ENCODE measurements around the gene PPHLN1. TPM values are rescaled to one million over a fixed set of nuclear protein-coding genes. Genes with fewer than 3 reads are reported as not detected.
"Not testable (repeated sequence)": the region's sequence is repeated elsewhere in the genome, so short reads cannot be mapped to it uniquely, and the experiment has no call there.

PPHLN1 gene
- total RNA-seq, 1 donor from 2014 or later, result 86.1 TPM

DNA sequence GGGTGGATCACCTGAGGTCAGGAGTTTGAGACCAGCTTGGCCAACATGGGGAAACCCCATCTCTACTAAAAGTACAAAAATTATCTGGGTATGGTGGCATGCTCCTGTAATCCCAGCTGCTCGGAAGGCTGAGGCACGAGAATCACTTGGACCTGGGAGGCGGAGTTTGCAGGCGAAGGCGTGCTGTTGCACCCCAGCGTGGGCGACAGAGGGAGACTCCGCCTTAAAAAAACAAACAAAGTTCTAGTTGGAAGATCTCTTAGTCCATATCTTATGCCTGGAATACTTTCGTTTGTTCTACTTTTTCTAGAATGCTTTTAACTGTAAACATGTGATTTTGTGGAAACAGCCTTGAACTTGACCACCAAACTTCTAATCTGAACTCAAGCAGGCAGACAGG, 38.7 kb downstream of the PPHLN1 start:
- intact Hi-C loops (cut with micrococcal nuclease), result no loop called here

GRCh38 chr12:42365486-42365885, 39.5 kb downstream of the PPHLN1 start:
- intact Hi-C loops (cut with micrococcal nuclease), result no loop called here

GRCh38 chr12:42370013-42370412, 44.0 kb downstream of the PPHLN1 start:
- intact Hi-C loops (cut with micrococcal nuclease), result loop anchor here (5.0 kb wide), 1 partner anchor 38 kb away; no protein-coding TSS in a partner anchor

GRCh38 chr12:42372154-42372791, 46.3 kb downstream of the PPHLN1 start:
- intact Hi-C loops (cut with micrococcal nuclease), result loop anchor here (1.0 to 5.0 kb wide), 2 partner anchors 40 to 228 kb away; partner anchors contain the start of gene GXYLT1

GRCh38 chr12:42373669-42374068, 47.7 kb downstream of the PPHLN1 start:
- intact Hi-C loops (cut with micrococcal nuclease), result loop anchor here (5.0 kb wide), 1 partner anchor 41 kb away; no protein-coding TSS in a partner anchor

DNA sequence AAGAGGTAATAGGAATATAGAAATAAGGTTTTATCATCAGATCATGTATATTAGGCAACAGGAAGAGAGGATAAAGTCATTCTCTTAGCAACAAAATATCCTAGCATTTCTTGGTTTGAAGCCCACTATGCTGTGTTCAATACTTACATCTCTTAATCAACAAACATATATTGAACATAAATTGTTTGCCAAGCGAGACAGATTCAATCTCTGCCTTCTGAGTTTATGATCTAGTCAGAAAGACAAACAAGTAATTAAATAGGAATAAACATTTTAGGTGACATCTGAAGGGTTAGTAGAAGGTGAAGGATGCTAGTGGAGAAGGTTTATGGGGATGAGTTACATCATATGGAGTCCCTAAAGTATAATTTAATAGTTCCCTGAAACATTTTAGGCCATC, 54.8 kb downstream of the PPHLN1 start:
- intact Hi-C loops (cut with micrococcal nuclease), result no loop called here

GRCh38 chr12:42382013-42382696, 56.2 kb downstream of the PPHLN1 start:
- intact Hi-C loops (cut with micrococcal nuclease), result no loop called here

- intact Hi-C loops (cut with micrococcal nuclease), result no loop called here
Observed at GRCh38 chr12:42385326-42385841, 59.4 kb downstream of the PPHLN1 start.

GRCh38 chr12:42386308-42386707, 60.3 kb downstream of the PPHLN1 start:
- intact Hi-C loops (cut with micrococcal nuclease), result no loop called here

DNA sequence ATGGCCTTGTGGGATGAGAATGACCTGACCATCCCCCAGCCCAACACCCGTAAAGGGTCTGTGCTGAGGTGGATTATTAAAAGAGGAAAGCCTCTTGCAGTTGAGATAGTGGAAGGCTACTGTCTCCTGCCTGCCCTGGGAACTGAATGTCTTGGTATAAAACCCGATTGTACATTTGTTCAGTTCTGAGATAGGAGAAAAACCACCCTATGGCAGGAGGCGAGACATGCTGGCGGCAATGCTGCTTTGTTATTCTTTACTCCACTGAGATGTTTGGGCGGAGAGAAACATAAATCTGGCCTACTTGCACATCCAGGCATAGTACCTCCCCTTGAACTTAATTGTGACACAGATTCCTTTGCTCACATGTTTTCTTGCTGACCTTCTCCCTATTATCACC, 62.1 kb downstream of the PPHLN1 start:
- intact Hi-C loops (cut with micrococcal nuclease), result not testable (repeated sequence)

DNA sequence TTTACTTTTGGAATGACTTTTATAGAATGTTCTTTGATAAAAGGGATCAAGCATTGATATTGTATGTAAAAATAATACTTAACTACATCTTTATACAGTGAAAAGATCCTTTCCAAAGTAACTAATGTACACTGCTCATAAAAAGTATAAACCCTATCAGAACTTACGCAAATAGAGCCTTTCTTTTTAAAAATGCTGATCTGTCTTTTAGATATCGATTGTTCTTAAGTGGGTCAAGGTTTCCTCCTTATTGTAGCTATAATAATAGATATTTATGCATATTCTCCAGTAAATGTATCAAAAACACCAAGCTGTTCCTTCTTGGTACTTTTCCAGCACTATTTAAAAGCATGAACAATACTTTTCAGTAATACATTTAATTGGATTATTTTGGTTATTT, 68.5 kb downstream of the PPHLN1 start:
- intact Hi-C loops (cut with micrococcal nuclease), result no loop called here

GRCh38 chr12:42396473-42397259, 70.7 kb downstream of the PPHLN1 start:
- intact Hi-C loops (cut with micrococcal nuclease), result no loop called here

DNA sequence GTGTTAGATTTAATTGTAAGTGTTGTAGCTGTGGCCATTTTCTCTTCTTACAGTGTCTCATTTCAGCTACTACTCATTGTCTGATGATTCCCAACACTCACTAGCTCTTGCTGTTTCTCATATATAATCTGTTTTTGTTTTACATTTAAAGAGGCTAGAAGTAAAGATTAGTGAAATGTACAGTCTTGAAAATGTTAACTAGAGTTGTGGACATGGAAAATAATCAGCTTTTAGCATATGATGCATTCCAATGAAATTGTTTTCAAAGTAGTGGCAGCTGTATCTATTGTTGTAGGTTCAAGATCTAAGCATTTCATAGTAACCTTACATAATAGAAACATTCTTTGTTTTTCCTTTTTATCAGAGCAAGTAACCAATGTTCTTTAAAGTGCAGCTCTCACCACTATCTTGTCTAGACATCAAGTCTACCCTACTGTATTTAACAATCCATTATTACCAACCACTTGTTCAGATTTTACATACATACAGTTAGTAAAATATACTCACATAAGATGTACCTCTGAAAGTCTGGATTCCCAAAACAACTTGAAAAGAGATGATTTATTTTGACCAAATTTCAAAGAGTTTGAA, 76.9 kb downstream of the PPHLN1 start:
- intact Hi-C loops (cut with micrococcal nuclease), result no loop called here

DNA sequence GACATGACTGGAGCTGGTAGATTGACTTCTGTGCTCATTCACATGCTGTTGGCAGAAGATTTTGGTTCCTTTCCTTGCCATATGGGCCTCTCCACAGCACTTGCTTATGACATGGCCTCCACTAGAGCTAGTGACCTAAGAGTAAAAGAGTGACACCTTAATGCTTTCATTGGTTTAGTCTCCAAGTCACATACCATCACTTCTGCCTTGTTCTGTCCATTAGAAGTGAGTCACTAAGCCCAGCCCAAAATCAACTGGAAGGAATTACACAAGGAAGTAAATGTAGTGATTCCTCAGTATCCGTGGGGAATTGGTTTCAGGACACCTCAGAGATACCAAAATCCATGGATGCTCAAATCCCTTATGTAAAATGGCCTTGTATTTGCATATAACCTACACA, 81.3 kb downstream of the PPHLN1 start:
- intact Hi-C loops (cut with micrococcal nuclease), result no loop called here

DNA sequence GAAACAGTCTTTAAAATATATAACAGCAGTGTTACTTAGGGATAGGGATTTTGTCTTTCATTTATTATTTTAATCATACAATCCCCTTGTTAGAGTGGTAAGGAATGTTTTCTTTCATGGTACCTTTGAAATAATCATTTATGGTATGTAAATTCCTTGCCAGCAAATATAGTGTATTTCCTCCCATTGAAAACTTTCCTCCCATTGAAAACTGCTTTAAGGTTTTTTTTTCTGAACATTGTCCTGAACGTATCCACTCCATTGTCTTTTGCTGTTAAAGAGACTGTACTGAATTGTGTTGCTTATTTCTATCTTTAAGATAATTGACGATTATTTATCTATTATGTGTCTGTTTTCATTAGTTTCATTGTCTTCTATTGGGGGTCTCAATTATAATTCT, 83.5 kb downstream of the PPHLN1 start:
- intact Hi-C loops (cut with micrococcal nuclease), result no loop called here

DNA sequence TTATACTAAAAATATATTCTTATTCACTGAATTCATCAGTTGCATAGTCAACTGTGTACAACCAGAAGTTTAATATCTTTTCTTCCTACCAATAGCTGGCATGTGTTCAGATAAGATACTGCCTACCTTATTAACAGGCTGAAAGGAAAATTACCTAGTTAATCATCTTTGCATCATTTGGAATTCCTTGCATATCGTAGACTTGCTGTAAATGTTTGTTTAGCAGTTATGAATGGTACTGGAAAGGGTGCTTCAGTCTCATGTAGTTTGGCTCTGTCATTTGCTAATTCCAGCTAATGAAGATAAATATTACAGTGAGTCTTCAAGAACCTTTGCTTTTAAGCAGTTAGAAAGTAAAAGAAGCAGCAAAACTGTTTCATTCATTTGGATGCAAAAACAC, 84.4 kb downstream of the PPHLN1 start:
- intact Hi-C loops (cut with micrococcal nuclease), result no loop called here

DNA sequence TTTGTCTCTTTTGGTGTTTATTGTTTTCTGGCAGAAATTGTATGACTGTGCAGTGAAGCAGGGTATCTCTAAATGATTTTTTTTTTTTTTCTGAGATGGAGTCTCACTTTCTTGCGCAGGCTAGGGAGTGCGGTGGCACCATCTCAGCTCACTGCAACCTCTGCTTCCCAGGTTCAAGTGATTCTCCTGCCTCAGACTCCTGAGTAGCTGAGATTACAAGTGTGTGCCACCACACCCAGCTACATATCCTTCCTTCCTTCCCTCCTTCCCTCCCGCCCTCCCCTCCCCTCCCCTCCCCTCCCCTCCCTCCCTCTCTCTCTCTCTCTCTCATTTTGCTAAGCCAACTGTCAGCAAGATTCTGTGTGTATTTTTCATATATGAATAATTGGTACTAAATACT, 94.4 kb downstream of the PPHLN1 start:
- intact Hi-C loops (cut with micrococcal nuclease), result no loop called here

DNA sequence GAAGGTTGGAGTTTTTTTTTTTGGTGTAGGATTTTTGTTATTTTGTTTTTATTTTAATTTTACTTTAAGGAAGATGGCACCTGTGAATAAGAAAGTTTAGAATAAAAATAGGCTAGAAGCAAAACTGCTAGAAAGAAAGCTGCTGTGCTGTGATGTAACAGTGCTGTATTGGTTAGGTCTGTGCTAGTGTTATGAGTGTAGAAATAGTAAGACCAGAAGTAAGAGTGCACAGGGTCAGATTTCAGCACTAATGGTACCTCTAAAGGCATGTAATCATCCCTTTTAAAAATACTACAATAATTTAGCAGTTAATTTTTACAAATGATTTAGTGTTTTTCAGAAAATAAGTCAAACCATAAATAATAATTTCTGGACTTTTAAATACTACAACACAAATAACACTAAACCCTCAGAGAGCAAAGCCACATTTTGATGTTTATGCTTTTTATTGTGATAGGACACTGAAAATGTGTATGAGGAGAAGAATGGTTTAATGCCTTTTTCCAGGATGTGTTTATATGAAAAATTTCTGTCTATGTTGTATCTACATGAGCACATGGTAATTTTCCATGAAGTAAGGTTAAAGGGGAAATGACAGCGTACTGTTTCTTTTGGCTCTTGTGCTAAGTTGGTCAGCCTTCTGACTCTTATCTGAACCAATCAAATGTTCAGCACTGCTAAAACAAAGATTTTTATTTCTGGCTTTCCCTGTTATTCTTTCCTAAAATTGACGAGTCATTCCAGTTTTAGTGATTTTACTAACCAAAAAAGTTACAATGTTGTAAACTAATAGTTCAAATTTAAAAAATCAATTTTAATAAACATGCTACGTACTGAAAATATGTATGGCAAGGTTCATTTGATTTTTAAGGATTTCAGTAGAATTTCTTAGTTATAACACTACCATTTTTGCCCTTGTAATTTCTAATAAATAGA, 96.1 kb downstream of the PPHLN1 start:
- intact Hi-C loops (cut with micrococcal nuclease), result no loop called here

DNA sequence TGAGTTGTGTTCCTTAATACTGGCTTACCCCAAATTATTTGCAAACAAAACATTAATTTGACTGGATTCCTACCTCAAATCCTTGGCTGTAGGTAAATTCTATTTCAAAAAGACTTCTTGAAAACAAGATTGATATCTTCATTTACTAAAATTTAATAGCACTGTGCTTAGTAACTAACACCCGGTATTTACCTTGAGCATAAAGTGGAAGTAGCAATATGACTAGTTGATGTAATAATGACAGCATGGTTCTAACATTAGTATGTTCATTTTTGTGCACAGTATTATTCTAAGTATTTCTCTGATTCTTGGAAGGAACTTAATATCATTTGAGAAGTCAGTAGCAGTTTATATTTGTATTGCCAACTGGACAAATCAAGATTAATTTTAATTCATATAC, 96.8 kb downstream of the PPHLN1 start:
- intact Hi-C loops (cut with micrococcal nuclease), result no loop called here

- intact Hi-C loops (cut with micrococcal nuclease), result no loop called here
Observed at GRCh38 chr12:42426746-42427145, 100.8 kb downstream of the PPHLN1 start.
